A549 (cell line): ENCODE results near the gene EHD2. TPM values are rescaled to one million over a fixed set of nuclear protein-coding genes. Genes with fewer than 3 reads are reported as not detected.
A peak's percentile ranks its signal among the peaks of the same experiment; 100 is the strongest.

Source experiments
- ATAC-seq, 2 experiments: fragments of 200-7000 bp in 1 of 2; fragments of >200 bp in 1 of 2; cut with Nextera tagmentation in 1 of 2; cut with Tn5 transposase in 1 of 2; 3 replicates each; pipeline versions ENCODE4 v1.8.0 to v1.9.1; 2018 to 2020; ENCODE audit warnings: mild to moderate bottlenecking in 1 of 2, moderate library complexity in 1 of 2
- CTCF ChIA-PET: fragments of 300-600 bp; sonication (Branson Sonifier 250); formaldehyde crosslinking; extraction: SDS; loops from one replicate; lab custom pipeline; 2021; ENCODE audit warnings: antibody characterized with exemption, inconsistent platforms; lab: Yijun Ruan, JAX
- POLR2A ChIA-PET: fragments of 350-600 bp; formaldehyde crosslinking; extraction: SDS; loops from one replicate; lab custom pipeline; 2021; ENCODE audit warnings: antibody characterized with exemption, inconsistent platforms; lab: Yijun Ruan, JAX
- DNase-seq, 2 experiments: peaks; one replicate each; pipeline versions ENCODE4 v3.0.0 to v3.0.0-alpha.2; 2011 to 2016; ENCODE audit warnings: low read depth in 1 of 2, low spot score in 1 of 2
- FAIRE-seq: peaks from 2 replicates; lab custom pipeline; 2011; peaks lifted over from hg19 to GRCh38; lab: Jason Lieb, UNC
- H3K27ac ChIP-seq, 2 experiments: fragments of >200 bp; sonication (Bioruptor Twin); formaldehyde crosslinking; 3 replicates each; pipeline ENCODE4 v1.5.1; 2016 to 2017
- H3K4me1 ChIP-seq: fragments of >200 bp; sonication (Bioruptor Twin); formaldehyde crosslinking; 3 replicates; pipeline ENCODE4 v1.6.1; 2016
- H3K4me2 ChIP-seq: fragments of >200 bp; sonication (Bioruptor Twin); formaldehyde crosslinking; 3 replicates; pipeline ENCODE4 v1.6.1; 2016
- H3K4me3 ChIP-seq: fragments of >200 bp; sonication (Bioruptor Twin); formaldehyde crosslinking; 3 replicates; pipeline ENCODE4 v1.5.1; 2016
- H3K9me3 ChIP-seq: fragments of >200 bp; sonication (Bioruptor Twin); formaldehyde crosslinking; 3 replicates; pipeline ENCODE4 v1.6.1; 2016
- CHD2 ChIP-seq: fragments of 150-350 bp; IDR thresholded peaks from 2 replicates; pipeline ENCODE4 v1.6.1; 2014; ENCODE audit warnings: low read length; ENCODE audit not compliant: partially characterized antibody
- EHF ChIP-seq: fragments of 250-450 bp; sonication (Bioruptor Pico); IDR thresholded peaks from 2 replicates; pipeline ENCODE4 v1.5.0; 2020; ENCODE audit warnings: mild to moderate bottlenecking
- KDM5A ChIP-seq: fragments of 200-600 bp; sonication (generic); IDR thresholded peaks from 2 replicates; pipeline ENCODE4 v1.6.1; 2016; ENCODE audit warnings: antibody characterized with exemption, mild to moderate bottlenecking
- NFE2L2 ChIP-seq: fragments of 150-350 bp; conservative IDR thresholded peaks from 2 replicates; pipeline ENCODE4 v1.6.1; 2014; ENCODE audit warnings: low read length
- NPAS2 ChIP-seq: fragments of 250-450 bp; sonication (Bioruptor Pico); IDR thresholded peaks from 2 replicates; pipeline ENCODE4 v1.8.0; 2022; ENCODE audit warnings: mild to moderate bottlenecking, moderate library complexity, borderline replicate concordance
- NR3C1 ChIP-seq: fragments of >200 bp; sonication (Bioruptor Twin); formaldehyde crosslinking; IDR thresholded peaks from 3 replicates; pipeline ENCODE4 v1.6.1; 2017
- POLR2A ChIP-seq: IDR thresholded peaks from 2 replicates; pipeline ENCODE4 v1.6.1; 2012; ENCODE audit warnings: mild to moderate bottlenecking, low read length
- RAD21 ChIP-seq, 2 experiments: fragments of >200 bp in 1 of 2; sonication (Bioruptor Twin) in 1 of 2; formaldehyde crosslinking in 1 of 2; IDR thresholded peaks in 1 of 2; conservative IDR thresholded peaks in 1 of 2; 2 replicates in 1 of 2; 3 replicates in 1 of 2; pipeline ENCODE4 v1.6.1; 2012 to 2018; ENCODE audit warnings: inconsistent platforms in 1 of 2
- RARB ChIP-seq: fragments of 250-450 bp; sonication (Bioruptor Pico); IDR thresholded peaks from 2 replicates; pipeline ENCODE4 v1.8.0; 2021; ENCODE audit warnings: mild to moderate bottlenecking, moderate library complexity
- SMC3 ChIP-seq: fragments of >200 bp; sonication (Bioruptor Twin); formaldehyde crosslinking; IDR thresholded peaks from 3 replicates; pipeline ENCODE4 v1.6.1; 2018; ENCODE audit warnings: inconsistent platforms
- ZNF302 ChIP-seq: fragments of 250-450 bp; sonication (Bioruptor Pico); IDR thresholded peaks from 2 replicates; pipeline ENCODE4 v1.9.0; 2021; ENCODE audit warnings: inconsistent platforms, mild to moderate bottlenecking, moderate library complexity
- WGBS: methylation state at CpG from one replicate; pipeline ENCODE4 v1.1.6; 2017; ENCODE audit errors: missing lambda C conversion rate; 5-methylcytosine and 5-hydroxymethylcytosine counted together
- polyA plus RNA-seq, 4 experiments: library from polyadenylated mRNA; depleted of rRNA in 3 of 4; stranded (reverse); fragments of >200 nt; fragmentation: RNase III in 1 of 4; extraction: RNeasy Plus Mini Kit Qiagen cat#74134 plus additional on column Dnase treatment in 1 of 4; gene quantifications; 2 replicates in 3 of 4; 3 replicates in 1 of 4; pipeline ENCODE4 v1.2.3, GENCODE V29; 2011 to 2017
- small RNA-seq, 6 experiments: library from RNA; depleted of rRNA; stranded (forward); fragments of <200 nt; gene quantifications; one replicate each; pipeline ENCODE3, GENCODE V24; 2012
- TF ChIP-seq, protein P1 (sequence below): fragments of 450-650 bp; IDR thresholded peaks from 2 replicates; pipeline ENCODE4 v1.6.1; 2014; ENCODE audit warnings: antibody characterized with exemption
- TF ChIP-seq, protein P2 (sequence below): fragments of >200 bp; sonication (Bioruptor Twin); formaldehyde crosslinking; IDR thresholded peaks from 3 replicates; pipeline ENCODE4 v1.5.1; 2016
- TF ChIP-seq, protein P3 (sequence below): fragments of 250-450 bp; sonication (Bioruptor Pico); IDR thresholded peaks from 2 replicates; pipeline ENCODE4 v1.5.0; 2020; ENCODE audit warnings: low read depth, mild to moderate bottlenecking, moderate library complexity
- TF ChIP-seq, protein P4 (sequence below): IDR thresholded peaks from 2 replicates; pipeline ENCODE4 v1.6.1; 2012; ENCODE audit warnings: low read depth, borderline replicate concordance

The EHD2 gene
- polyA plus RNA-seq, 2 of the 4 experiments (the other 2 are of a cell fraction) = 32.3 to 105 TPM

DNA sequence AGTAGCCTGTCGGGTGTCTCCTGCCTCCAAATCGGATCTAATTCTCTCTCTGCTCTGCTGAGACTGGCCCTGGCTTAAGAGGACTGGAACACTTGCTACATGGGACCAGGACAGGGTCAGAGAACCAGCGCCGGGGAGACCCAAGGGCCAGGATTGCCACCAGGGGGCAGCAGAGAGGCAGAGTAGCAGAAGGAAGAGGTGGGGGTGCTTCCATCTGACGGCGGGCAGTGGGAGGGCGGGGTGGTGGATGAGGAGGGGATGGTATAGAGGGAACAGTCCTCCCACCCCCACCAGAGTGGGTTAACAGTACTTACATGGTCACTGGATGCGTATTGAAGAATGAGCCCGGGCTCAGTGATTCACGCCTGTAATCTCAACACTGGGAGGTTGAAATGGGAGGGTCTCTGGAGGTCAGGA lies 77.2 kb downstream of the EHD2 start:
- H3K4me2 ChIP-seq = no peak overlapping the region
- no peak overlapping the region for H3K27ac ChIP-seq
- H3K4me3 ChIP-seq = no peak overlapping the region
- H3K9me3 ChIP-seq = peaks cover 7% of the 10 kb centered on the region; the same call in 2 of the 3 replicates
- TF ChIP-seq, protein P1, sequence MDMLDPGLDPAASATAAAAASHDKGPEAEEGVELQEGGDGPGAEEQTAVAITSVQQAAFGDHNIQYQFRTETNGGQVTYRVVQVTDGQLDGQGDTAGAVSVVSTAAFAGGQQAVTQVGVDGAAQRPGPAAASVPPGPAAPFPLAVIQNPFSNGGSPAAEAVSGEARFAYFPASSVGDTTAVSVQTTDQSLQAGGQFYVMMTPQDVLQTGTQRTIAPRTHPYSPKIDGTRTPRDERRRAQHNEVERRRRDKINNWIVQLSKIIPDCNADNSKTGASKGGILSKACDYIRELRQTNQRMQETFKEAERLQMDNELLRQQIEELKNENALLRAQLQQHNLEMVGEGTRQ = no peak
- TF ChIP-seq RAD21 (conservative IDR thresholded peaks at IDR 0.05 in 1 of 2, IDR thresholded peaks at IDR 0.05 in 1 of 2) (peak; percentile 28 to 46; a peak in 2 of 5 replicates), SMC3 (peak; percentile 57)
- TF ChIP-seq, protein P2, sequence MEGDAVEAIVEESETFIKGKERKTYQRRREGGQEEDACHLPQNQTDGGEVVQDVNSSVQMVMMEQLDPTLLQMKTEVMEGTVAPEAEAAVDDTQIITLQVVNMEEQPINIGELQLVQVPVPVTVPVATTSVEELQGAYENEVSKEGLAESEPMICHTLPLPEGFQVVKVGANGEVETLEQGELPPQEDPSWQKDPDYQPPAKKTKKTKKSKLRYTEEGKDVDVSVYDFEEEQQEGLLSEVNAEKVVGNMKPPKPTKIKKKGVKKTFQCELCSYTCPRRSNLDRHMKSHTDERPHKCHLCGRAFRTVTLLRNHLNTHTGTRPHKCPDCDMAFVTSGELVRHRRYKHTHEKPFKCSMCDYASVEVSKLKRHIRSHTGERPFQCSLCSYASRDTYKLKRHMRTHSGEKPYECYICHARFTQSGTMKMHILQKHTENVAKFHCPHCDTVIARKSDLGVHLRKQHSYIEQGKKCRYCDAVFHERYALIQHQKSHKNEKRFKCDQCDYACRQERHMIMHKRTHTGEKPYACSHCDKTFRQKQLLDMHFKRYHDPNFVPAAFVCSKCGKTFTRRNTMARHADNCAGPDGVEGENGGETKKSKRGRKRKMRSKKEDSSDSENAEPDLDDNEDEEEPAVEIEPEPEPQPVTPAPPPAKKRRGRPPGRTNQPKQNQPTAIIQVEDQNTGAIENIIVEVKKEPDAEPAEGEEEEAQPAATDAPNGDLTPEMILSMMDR = peak; percentile 86
- TF ChIP-seq, protein P3, sequence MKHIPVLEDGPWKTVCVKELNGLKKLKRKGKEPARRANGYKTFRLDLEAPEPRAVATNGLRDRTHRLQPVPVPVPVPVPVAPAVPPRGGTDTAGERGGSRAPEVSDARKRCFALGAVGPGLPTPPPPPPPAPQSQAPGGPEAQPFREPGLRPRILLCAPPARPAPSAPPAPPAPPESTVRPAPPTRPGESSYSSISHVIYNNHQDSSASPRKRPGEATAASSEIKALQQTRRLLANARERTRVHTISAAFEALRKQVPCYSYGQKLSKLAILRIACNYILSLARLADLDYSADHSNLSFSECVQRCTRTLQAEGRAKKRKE = no peak
- ChIA-PET POLR2A (interaction anchor here (0.7 kb wide), 2 partner anchors 12 to 67 kb away, joined by 3 read pairs; no protein-coding TSS in a partner anchor), CTCF (interaction anchor here (0.6 to 9.8 kb wide), 34 partner anchors 9 to 623 kb away, joined by 3 to 133 read pairs (median 5); partner anchors contain the start of genes CRX and EHD2)
- H3K4me1 ChIP-seq = no peaks in the 10 kb centered on the region
- ATAC-seq (peak; percentile 91), FAIRE-seq (no peak), DNase-seq (peak; percentile 85 to 94)
- WGBS = 21% methylated on average over 8 of the region's 10 CpGs

DNA sequence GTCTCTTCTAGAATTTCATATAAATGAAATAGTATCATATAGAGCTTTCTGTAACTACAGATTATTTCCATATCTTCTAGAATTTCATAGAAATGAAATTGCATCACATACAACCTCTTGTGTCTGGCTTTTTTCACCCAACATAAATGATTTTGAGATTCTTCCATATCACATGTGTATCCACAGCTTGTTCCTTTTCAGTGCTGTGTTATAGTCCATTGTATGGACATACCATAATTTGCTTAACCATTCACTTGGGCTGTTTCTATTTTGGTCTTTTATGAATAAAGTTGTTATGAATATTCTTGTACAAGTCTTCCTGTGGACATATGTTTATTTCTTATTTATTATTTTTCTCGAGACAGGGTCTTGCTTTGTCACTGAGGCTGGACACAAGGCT lies 79.4 kb downstream of the EHD2 start:
- FAIRE-seq = no peak
- Histone ChIP-seq H3K4me3 (no peak overlapping the region), H3K4me1 (no peaks in the 10 kb centered on the region), H3K27ac (no peak overlapping the region), H3K9me3 (peaks cover 7% of the 10 kb centered on the region; the same call in 2 of the 3 replicates), H3K4me2 (no peak overlapping the region)
- POLR2A ChIA-PET = no interaction called here
- ATAC-seq = no peak
- CTCF ChIA-PET = interaction anchor here (0.6 to 9.8 kb wide), 10 partner anchors 11 to 359 kb away, joined by 3 to 133 read pairs (median 36); partner anchors contain the start of gene EHD2
- TF ChIP-seq POLR2A (no peak), RARB (CRISPR knock-in tag) (no peak), ZNF302 (CRISPR knock-in tag) (no peak), KDM5A (no peak), NR3C1 (no peak), NPAS2 (no peak), EHF (CRISPR knock-in tag) (no peak), NFE2L2 (no peak), CHD2 (no peak)
- TF ChIP-seq, protein P4, sequence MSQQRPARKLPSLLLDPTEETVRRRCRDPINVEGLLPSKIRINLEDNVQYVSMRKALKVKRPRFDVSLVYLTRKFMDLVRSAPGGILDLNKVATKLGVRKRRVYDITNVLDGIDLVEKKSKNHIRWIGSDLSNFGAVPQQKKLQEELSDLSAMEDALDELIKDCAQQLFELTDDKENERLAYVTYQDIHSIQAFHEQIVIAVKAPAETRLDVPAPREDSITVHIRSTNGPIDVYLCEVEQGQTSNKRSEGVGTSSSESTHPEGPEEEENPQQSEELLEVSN = no peak
- WGBS = 72% methylated on average over 1 of the region's 1 CpG
- DNase-seq = no peak

Small RNA genes lying within 50 kb of the gene (small RNA-seq; reads per million reads assigned to genes)
- gene SNORD23 = 0 reads per million in 6 experiments

Other genes starting within 250 kb of the EHD2 start
- 0.12 and 0.35 TPM in 2 replicates for gene SLC8A2, start 241.5 kb upstream of the EHD2 start, polyA plus RNA-seq (2011; rRNA removed)
- 0.15 to 0.30 TPM (median 0.17 TPM) in 3 replicates for gene SLC8A2, start 241.5 kb upstream of the EHD2 start, polyA plus RNA-seq (2017; fragmentation: RNase III; extraction: RNeasy Plus Mini Kit Qiagen cat#74134 plus additional on column Dnase treatment)
- 10.6 and 12.5 TPM in 2 replicates for gene KPTN, start 229.2 kb upstream of the EHD2 start, polyA plus RNA-seq (2011; rRNA removed)
- 20.6 to 22.1 TPM (median 20.8 TPM) in 3 replicates for gene KPTN, start 229.2 kb upstream of the EHD2 start, polyA plus RNA-seq (2017; fragmentation: RNase III; extraction: RNeasy Plus Mini Kit Qiagen cat#74134 plus additional on column Dnase treatment)
- gene NAPA, start 198.4 kb upstream of the EHD2 start, polyA plus RNA-seq (2011; rRNA removed) = 69.6 and 74.3 TPM in 2 replicates
- gene NAPA, start 198.4 kb upstream of the EHD2 start, polyA plus RNA-seq (2017; fragmentation: RNase III; extraction: RNeasy Plus Mini Kit Qiagen cat#74134 plus additional on column Dnase treatment) = 92.5 to 101 TPM (median 94.2 TPM) in 3 replicates
- not detected in 2 replicates for gene ZNF541, start 140.3 kb upstream of the EHD2 start, polyA plus RNA-seq (2011; rRNA removed)
- not detected in 3 replicates for gene ZNF541, start 140.3 kb upstream of the EHD2 start, polyA plus RNA-seq (2017; fragmentation: RNase III; extraction: RNeasy Plus Mini Kit Qiagen cat#74134 plus additional on column Dnase treatment)
- gene BICRA, start 104.3 kb upstream of the EHD2 start, polyA plus RNA-seq (2011; rRNA removed) = 0.83 and 1.1 TPM in 2 replicates
- gene BICRA, start 104.3 kb upstream of the EHD2 start, polyA plus RNA-seq (2017; fragmentation: RNase III; extraction: RNeasy Plus Mini Kit Qiagen cat#74134 plus additional on column Dnase treatment) = 12.4 to 14.6 TPM (median 12.4 TPM) in 3 replicates
- gene NOP53, start 32.1 kb downstream of the EHD2 start, polyA plus RNA-seq (2011; rRNA removed) = 169 and 182 TPM in 2 replicates
- 134 to 153 TPM (median 135 TPM) in 3 replicates for gene NOP53, start 32.1 kb downstream of the EHD2 start, polyA plus RNA-seq (2017; fragmentation: RNase III; extraction: RNeasy Plus Mini Kit Qiagen cat#74134 plus additional on column Dnase treatment)
- 114 and 157 TPM in 2 replicates for gene SELENOW, start 65.3 kb downstream of the EHD2 start, polyA plus RNA-seq (2011; rRNA removed)
- gene SELENOW, start 65.3 kb downstream of the EHD2 start, polyA plus RNA-seq (2017; fragmentation: RNase III; extraction: RNeasy Plus Mini Kit Qiagen cat#74134 plus additional on column Dnase treatment) = 145 to 155 TPM (median 152 TPM) in 3 replicates
- not detected in 2 replicates for gene TPRX1, start 91.1 kb downstream of the EHD2 start, polyA plus RNA-seq (2011; rRNA removed)
- 0.04 TPM in 1 of 3 replicates, not detected in the others for gene TPRX1, start 91.1 kb downstream of the EHD2 start, polyA plus RNA-seq (2017; fragmentation: RNase III; extraction: RNeasy Plus Mini Kit Qiagen cat#74134 plus additional on column Dnase treatment)
- gene CRX, start 108.5 kb downstream of the EHD2 start, polyA plus RNA-seq (2011; rRNA removed) = not detected in 2 replicates
- gene CRX, start 108.5 kb downstream of the EHD2 start, polyA plus RNA-seq (2017; fragmentation: RNase III; extraction: RNeasy Plus Mini Kit Qiagen cat#74134 plus additional on column Dnase treatment) = not detected in 3 replicates
- gene TPRX2, start 145.8 kb downstream of the EHD2 start, polyA plus RNA-seq (2011; rRNA removed) = not detected in 2 replicates
- gene TPRX2, start 145.8 kb downstream of the EHD2 start, polyA plus RNA-seq (2017; fragmentation: RNase III; extraction: RNeasy Plus Mini Kit Qiagen cat#74134 plus additional on column Dnase treatment) = not detected in 3 replicates
- gene SULT2A1, start 172.9 kb downstream of the EHD2 start, polyA plus RNA-seq (2011; rRNA removed) = not detected in 2 replicates
- not detected in 3 replicates for gene SULT2A1, start 172.9 kb downstream of the EHD2 start, polyA plus RNA-seq (2017; fragmentation: RNase III; extraction: RNeasy Plus Mini Kit Qiagen cat#74134 plus additional on column Dnase treatment)